Left lung (tissue), 10 donors: Measurements from ENCODE around the gene CDC25B. TPM values are rescaled to one million over a fixed set of nuclear protein-coding genes. Genes with fewer than 3 reads are reported as not detected.
"Not testable (repeated sequence)": the region's sequence is repeated elsewhere in the genome, so short reads cannot be mapped to it uniquely, and the experiment has no call there.

ENCODE experiments used
- ATAC-seq: fragments of 200-7000 bp; cut with Tn5 transposase; one replicate; pipeline ENCODE4 v1.9.1; 2020; ENCODE audit warnings: moderate library complexity
- DNase-seq, 4 donors: peaks; one replicate each; pipeline ENCODE4 v3.0.0-alpha.2; 2013 to 2020
- H3K27ac ChIP-seq, 2 donors: fragments of 200-600 bp; sonication (generic) in 1 of 2; one replicate each; pipeline versions ENCODE4 v1.5.0 to v1.8.0; 2020 to 2021
- H3K27me3 ChIP-seq, 2 donors: fragments of 200-600 bp; sonication (generic) in 1 of 2; one replicate each; pipeline versions ENCODE4 v1.5.0 to v1.8.0; 2020 to 2021
- H3K36me3 ChIP-seq, 2 donors: fragments of 200-600 bp; sonication (generic) in 1 of 2; one replicate each; pipeline versions ENCODE4 v1.5.0 to v1.8.0; 2020 to 2021
- H3K4me1 ChIP-seq, 2 donors: fragments of 200-600 bp; one replicate each; pipeline ENCODE4 v1.8.0; 2021
- H3K4me3 ChIP-seq, 2 donors: fragments of 200-600 bp; sonication (generic) in 1 of 2; one replicate each; pipeline versions ENCODE4 v1.5.0 to v1.8.0; 2020 to 2021; ENCODE audit warnings: mild to moderate bottlenecking in 1 of 2
- H3K9me3 ChIP-seq, 2 donors: fragments of 200-600 bp; sonication (generic) in 1 of 2; one replicate each; pipeline versions ENCODE4 v1.5.0 to v1.8.0; 2020 to 2021
- intact Hi-C, 2 donors: fragments of 100-400 bp; cut with DNase I; formaldehyde crosslinking; loops; one replicate each; pipeline versions ENCODE4 v1.11.2 to v1.14.2; 2022
- polyA plus RNA-seq, 6 donors: library from polyadenylated mRNA; unstranded; fragments of 120-200 nt; gene quantifications; one replicate each; pipeline ENCODE4 v1.2.1, GENCODE V29; 2013; ENCODE audit not compliant: insufficient read length in 6 of 6
- total RNA-seq, 2 donors: library from RNA; stranded (reverse); fragmentation: NEBNext Ultra II Directional; extraction: Animal tissue kit (Norgen Biotek cat#: 25700); gene quantifications; one replicate each; pipeline ENCODE4 v1.2.1, GENCODE V29; 2021
- TF ChIP-seq, protein P1 (sequence below), 2 donors: fragments of 200-600 bp; sonication (generic) in 1 of 2; IDR thresholded peaks; one replicate each; pipeline versions ENCODE4 v1.5.0 to v1.8.0; 2021; ENCODE audit warnings: antibody characterized with exemption in 2 of 2
- donor health status: DM: no; HTN: yes; CAD: no.
- donor health status: DM: no; HTN: no; CAD: no.

The CDC25B gene
- total and polyA plus RNA-seq, 8 donors, result 50.8 to 121 (median 60.4) TPM

DNA sequence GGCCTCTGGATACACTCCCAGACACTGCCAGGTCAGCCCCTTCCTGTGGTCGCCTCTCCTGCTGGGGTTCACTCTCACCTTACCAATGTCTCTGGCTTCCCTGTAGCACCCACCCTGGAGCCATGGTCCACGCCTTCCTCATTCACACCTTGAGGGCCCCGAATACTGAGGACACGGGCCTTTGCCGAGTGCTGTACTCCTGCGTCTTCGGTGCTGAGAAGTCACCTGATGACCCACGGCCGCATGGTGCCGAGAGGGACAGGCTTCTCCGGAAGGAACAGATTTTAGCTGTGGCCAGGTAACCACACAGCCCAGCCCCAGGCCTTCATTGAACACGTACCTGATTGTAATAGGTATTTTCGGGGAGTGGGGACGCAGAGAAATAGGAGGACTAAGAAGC, 25.9 kb downstream of the CDC25B start:
- Histone ChIP-seq H3K4me3 (no peak overlapping the region), H3K4me1 (peaks cover 14 to 31% of the 10 kb centered on the region in 2 donors), H3K27me3 (no peaks in the 10 kb centered on the region), H3K9me3 (no peaks in the 10 kb centered on the region), H3K27ac (no peak overlapping the region), H3K36me3 (peaks cover 0 to 42% of the 10 kb centered on the region in 2 donors)
- TF ChIP-seq, protein P1, sequence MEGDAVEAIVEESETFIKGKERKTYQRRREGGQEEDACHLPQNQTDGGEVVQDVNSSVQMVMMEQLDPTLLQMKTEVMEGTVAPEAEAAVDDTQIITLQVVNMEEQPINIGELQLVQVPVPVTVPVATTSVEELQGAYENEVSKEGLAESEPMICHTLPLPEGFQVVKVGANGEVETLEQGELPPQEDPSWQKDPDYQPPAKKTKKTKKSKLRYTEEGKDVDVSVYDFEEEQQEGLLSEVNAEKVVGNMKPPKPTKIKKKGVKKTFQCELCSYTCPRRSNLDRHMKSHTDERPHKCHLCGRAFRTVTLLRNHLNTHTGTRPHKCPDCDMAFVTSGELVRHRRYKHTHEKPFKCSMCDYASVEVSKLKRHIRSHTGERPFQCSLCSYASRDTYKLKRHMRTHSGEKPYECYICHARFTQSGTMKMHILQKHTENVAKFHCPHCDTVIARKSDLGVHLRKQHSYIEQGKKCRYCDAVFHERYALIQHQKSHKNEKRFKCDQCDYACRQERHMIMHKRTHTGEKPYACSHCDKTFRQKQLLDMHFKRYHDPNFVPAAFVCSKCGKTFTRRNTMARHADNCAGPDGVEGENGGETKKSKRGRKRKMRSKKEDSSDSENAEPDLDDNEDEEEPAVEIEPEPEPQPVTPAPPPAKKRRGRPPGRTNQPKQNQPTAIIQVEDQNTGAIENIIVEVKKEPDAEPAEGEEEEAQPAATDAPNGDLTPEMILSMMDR (IDR thresholded peaks at IDR 0.05), result no peak
- no peak for DNase-seq
- intact Hi-C loops, result no loop called here
- ATAC-seq, result no peak

DNA sequence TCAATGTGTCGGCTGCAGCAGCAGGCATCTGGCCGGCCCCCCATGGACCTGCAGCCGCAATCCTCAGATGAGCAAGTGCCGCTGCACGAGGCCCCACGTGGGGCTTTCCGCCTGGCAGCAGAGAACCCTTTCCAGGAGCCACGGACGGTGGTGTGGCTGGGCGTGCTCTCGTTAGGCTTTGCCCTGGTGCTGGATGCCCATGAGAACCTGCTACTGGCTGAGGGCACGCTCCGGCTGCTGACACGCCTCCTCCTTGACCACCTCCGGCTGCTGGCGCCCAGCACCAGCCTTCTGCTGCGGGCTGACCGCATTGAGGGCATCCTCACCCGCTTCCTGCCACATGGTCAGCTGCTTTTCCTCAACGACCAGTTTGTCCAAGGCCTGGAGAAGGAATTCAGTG, 27.8 kb downstream of the CDC25B start:
- ATAC-seq (no peak), DNase-seq (peak in 1 of 4 donors; percentile 73)
- intact Hi-C loops, result no loop called here
- H3K4me3 ChIP-seq, result no peak overlapping the region
- H3K4me1 ChIP-seq, result peaks cover 6 to 16% of the 10 kb centered on the region in 2 donors
- H3K27me3 ChIP-seq, result no peaks in the 10 kb centered on the region
- TF ChIP-seq, protein P1 (IDR thresholded peaks at IDR 0.05), result no peak
- H3K27ac ChIP-seq, result no peak overlapping the region
- H3K36me3 ChIP-seq, result peaks cover 0 to 46% of the 10 kb centered on the region in 2 donors
- no peaks in the 10 kb centered on the region for H3K9me3 ChIP-seq

DNA sequence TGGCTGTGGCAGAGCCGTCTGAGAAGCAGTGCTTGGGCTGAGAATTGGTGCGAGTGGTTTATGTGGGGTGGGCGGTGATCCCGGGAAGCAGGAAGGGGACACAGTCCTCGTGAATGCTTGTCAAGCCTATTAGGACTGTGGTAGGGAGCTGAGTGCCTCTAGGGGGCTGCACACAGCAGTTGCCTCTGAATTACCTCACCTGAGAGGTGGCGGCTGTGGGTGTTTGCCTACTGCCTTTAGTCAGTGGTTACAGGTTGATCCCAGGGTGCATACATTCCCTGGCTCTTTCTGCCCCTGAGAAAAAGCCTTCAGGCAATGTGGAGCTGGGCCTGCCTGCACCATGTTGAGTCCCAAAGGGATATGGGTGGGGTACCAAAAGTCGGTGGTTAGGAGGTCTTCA, 29.4 kb downstream of the CDC25B start:
- H3K4me3 ChIP-seq, result no peak overlapping the region
- no peaks in the 10 kb centered on the region for H3K9me3 ChIP-seq
- H3K27me3 ChIP-seq, result no peaks in the 10 kb centered on the region
- peaks cover 0 to 8% of the 10 kb centered on the region in 2 donors for H3K4me1 ChIP-seq
- ATAC-seq, result no peak
- no peak for DNase-seq
- no peak overlapping the region for H3K27ac ChIP-seq
- intact Hi-C loops, result no loop called here
- H3K36me3 ChIP-seq, result peaks cover 0 to 46% of the 10 kb centered on the region in 2 donors
- TF ChIP-seq, protein P1 (IDR thresholded peaks at IDR 0.05), result no peak

DNA sequence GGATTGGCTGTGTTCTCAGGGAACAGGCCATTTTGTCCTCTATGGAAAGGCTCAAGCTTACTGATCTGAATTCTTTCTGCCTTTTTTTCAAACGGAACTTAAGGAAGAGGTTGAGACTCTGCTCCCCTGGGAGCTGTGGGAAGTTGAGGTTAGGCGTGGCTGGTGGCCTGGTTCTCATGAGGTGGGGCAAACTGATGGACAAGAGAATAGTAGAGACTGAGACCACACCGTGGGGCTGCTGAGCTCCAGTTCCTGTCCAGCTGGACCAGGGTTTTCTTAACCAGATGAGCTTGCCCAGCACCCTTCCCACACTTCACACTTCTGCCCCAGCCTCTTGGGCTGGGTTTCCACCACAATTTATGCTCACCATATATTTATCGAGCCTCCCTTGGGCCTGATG, 30.3 kb downstream of the CDC25B start:
- Histone ChIP-seq H3K4me1 (peaks cover 0 to 3% of the 10 kb centered on the region in 2 donors), H3K27ac (no peak overlapping the region), H3K9me3 (no peaks in the 10 kb centered on the region), H3K27me3 (no peaks in the 10 kb centered on the region), H3K4me3 (no peak overlapping the region), H3K36me3 (peaks cover 0 to 46% of the 10 kb centered on the region in 2 donors)
- DNase-seq (no peak), ATAC-seq (no peak)
- intact Hi-C loops, result no loop called here
- TF ChIP-seq, protein P1 (IDR thresholded peaks at IDR 0.05), result no peak

DNA sequence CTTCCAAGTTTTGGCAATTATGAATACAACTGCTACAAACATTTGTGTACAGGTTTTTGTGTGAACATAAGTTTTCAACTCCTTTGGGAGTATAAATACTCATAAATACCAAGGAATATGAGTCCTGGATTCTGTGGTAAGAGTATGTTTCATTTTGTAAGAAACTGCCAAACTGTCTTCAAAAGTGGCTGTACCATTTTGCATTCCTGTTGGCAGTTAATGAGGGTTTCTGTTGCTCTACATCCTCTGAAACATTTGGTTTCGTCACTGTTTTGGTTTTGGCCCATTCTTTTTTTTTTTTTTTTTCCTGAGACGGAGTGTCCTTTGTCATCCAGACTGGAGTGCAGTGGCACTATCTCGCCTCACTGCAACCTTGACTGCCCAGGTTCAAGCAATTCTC, 32.7 kb downstream of the CDC25B start:
- ATAC-seq (no peak), DNase-seq (no peak)
- no peaks in the 10 kb centered on the region for H3K4me1 ChIP-seq
- H3K27ac ChIP-seq, result no peak overlapping the region
- intact Hi-C loops, result no loop called here
- no peak overlapping the region for H3K4me3 ChIP-seq
- no peaks in the 10 kb centered on the region for H3K9me3 ChIP-seq
- peaks cover 0 to 29% of the 10 kb centered on the region in 2 donors for H3K36me3 ChIP-seq
- H3K27me3 ChIP-seq, result no peaks in the 10 kb centered on the region
- TF ChIP-seq, protein P1 (IDR thresholded peaks at IDR 0.05), result no peak

DNA sequence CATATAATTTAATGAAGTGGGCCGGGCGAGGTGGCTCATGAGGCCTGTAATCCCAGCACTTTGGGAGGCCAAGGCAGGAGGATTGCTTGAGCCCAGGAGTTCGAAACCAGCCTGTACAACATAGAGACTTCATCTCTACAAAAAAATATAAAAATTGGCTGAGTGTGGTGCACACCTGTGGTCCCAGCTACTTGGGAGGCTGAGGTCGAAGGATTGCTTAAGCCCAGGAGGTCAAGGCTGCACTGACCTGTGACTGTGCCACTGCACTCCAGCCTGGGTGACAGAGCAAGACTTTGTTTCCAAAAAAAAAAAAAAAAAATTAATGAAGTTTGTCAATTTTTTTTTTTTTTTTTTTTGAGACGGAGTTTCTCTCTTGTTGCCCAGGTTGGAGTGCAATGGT, 33.8 kb downstream of the CDC25B start:
- H3K4me3 ChIP-seq, H3K27ac ChIP-seq, H3K27me3 ChIP-seq, H3K4me1 ChIP-seq, DNase-seq, H3K9me3 ChIP-seq, ATAC-seq, intact Hi-C loops: not testable (repeated sequence)
- H3K36me3 ChIP-seq, result peaks cover 0 to 18% of the 10 kb centered on the region in 2 donors
